ENCODE results near the gene C5. TPM values are rescaled to one million over a fixed set of nuclear protein-coding genes. Genes with fewer than 3 reads are reported as not detected.

C5 gene
- total and polyA plus RNA-seq, 9 of the 15 experiments (the other 6 are each of a cell fraction or from before 2014, with no cell fraction given), result 0.08 to 0.91 (median 0.42) TPM

DNA sequence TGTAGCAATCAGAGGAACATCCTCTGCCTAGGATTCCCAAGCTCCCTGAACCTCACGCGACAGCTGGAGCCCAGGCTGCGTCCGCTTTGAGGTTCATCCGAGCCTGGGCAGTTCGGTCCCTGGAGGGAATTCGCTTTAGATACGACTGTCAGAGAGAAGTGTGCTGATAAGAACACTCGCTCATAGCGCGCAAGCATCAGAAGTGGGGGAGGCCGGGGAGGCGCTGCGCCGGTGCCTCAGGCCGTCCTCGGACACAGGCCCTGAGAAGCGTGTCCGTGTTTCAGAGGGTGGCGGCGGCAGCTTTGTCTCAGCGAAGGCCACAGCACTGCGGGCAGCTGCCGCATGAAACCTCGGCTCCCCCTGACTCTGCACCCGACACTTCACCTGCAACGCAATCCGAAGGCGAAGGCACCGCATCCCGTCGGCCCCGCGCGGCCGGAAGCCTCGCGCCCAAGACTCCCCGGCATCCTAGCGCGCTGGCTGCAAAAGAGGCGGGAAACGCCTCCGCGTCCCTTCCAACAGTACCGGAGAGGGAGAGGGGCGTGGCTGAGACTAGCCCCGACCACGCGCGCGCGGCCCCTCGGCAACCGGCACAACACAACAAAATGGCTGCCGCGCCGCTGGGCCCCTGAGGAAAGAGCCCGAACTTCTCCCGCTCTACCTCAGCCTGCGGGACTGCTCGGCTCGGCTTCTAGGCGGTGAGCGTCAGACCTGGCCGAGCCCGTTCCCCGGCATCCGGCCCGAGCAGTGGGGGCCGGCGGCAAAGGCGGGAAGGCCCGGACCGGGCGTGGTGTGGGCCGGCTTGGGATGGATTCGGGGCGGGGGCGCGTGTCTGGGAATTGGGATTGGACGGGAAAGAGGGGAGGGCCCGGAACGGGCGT is 24.5 kb upstream of the C5 start, which contains the start of gene CNTRL (continued):
- TF ChIP-seq, protein P1, sequence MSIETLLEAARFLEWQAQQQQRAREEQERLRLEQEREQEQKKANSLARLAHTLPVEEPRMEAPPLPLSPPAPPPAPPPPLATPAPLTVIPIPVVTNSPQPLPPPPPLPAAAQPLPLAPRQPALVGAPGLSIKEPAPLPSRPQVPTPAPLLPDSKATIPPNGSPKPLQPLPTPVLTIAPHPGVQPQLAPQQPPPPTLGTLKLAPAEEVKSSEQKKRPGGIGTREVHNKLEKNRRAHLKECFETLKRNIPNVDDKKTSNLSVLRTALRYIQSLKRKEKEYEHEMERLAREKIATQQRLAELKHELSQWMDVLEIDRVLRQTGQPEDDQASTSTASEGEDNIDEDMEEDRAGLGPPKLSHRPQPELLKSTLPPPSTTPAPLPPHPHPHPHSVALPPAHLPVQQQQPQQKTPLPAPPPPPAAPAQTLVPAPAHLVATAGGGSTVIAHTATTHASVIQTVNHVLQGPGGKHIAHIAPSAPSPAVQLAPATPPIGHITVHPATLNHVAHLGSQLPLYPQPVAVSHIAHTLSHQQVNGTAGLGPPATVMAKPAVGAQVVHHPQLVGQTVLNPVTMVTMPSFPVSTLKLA (conservative IDR thresholded peaks at IDR 0.05), result peak; percentile 93 to 97
- TF ChIP-seq RBFOX2 (IDR thresholded peaks at IDR 0.05; ENCODE audit: low read depth, low read length) (peak; percentile 99), ZNF57 (CRISPR knock-in tag; IDR thresholded peaks at IDR 0.05) (no peak), GATAD2A (IDR thresholded peaks at IDR 0.05) (peak; percentile 71; the same call in 1 of the 2 replicates), SIRT6 (IDR thresholded peaks at IDR 0.05; ENCODE audit: low read depth, low read length) (no peak), SRSF1 (IDR thresholded peaks at IDR 0.05; ENCODE audit: low read depth, low read length) (no peak), KDM2B (CRISPR knock-in tag; IDR thresholded peaks at IDR 0.05) (no peak), HMGN3 (IDR thresholded peaks at IDR 0.05; ENCODE audit: borderline replicate concordance, extremely low read depth, insufficient read length, low read depth, low read length) (peak; percentile 68), MIER1 (IDR thresholded peaks at IDR 0.05; ENCODE audit: low read depth) (no peak), KLF1 (tag; IDR thresholded peaks at IDR 0.05) (peak; percentile 77; the same call in 1 of the 2 replicates), HCFC1 (IDR thresholded peaks at IDR 0.05; ENCODE audit: low read depth, low read length) (no peak), CBFA2T2 (conservative IDR thresholded peaks at IDR 0.05) (no peak), IRF2 (CRISPR knock-in tag; IDR thresholded peaks at IDR 0.05) (no peak), CBX8 (IDR thresholded peaks at IDR 0.05; ENCODE audit: borderline replicate concordance, extremely low read depth, low read depth, low read length, poor library complexity, severe bottlenecking) (no peak), E2F3 (CRISPR knock-in tag; IDR thresholded peaks at IDR 0.05) (peak; percentile 98)
- TF ChIP-seq, protein P2, sequence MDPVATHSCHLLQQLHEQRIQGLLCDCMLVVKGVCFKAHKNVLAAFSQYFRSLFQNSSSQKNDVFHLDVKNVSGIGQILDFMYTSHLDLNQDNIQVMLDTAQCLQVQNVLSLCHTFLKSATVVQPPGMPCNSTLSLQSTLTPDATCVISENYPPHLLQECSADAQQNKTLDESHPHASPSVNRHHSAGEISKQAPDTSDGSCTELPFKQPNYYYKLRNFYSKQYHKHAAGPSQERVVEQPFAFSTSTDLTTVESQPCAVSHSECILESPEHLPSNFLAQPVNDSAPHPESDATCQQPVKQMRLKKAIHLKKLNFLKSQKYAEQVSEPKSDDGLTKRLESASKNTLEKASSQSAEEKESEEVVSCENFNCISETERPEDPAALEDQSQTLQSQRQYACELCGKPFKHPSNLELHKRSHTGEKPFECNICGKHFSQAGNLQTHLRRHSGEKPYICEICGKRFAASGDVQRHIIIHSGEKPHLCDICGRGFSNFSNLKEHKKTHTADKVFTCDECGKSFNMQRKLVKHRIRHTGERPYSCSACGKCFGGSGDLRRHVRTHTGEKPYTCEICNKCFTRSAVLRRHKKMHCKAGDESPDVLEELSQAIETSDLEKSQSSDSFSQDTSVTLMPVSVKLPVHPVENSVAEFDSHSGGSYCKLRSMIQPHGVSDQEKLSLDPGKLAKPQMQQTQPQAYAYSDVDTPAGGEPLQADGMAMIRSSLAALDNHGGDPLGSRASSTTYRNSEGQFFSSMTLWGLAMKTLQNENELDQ (CRISPR knock-in tag; IDR thresholded peaks at IDR 0.05; ENCODE audit: borderline replicate concordance), result no peak; the same call in 1 of the 2 replicates
- TF ChIP-seq, protein P3, sequence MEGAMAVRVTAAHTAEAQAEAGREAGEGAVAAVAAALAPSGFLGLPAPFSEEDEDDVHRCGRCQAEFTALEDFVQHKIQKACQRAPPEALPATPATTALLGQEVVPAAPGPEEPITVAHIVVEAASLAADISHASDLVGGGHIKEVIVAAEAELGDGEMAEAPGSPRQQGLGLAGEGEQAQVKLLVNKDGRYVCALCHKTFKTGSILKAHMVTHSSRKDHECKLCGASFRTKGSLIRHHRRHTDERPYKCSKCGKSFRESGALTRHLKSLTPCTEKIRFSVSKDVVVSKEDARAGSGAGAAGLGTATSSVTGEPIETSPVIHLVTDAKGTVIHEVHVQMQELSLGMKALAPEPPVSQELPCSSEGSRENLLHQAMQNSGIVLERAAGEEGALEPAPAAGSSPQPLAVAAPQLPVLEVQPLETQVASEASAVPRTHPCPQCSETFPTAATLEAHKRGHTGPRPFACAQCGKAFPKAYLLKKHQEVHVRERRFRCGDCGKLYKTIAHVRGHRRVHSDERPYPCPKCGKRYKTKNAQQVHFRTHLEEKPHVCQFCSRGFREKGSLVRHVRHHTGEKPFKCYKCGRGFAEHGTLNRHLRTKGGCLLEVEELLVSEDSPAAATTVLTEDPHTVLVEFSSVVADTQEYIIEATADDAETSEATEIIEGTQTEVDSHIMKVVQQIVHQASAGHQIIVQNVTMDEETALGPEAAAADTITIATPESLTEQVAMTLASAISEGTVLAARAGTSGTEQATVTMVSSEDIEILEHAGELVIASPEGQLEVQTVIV (CRISPR knock-in tag; IDR thresholded peaks at IDR 0.05; ENCODE audit: borderline replicate concordance), result no peak
- TF ChIP-seq, protein P4, sequence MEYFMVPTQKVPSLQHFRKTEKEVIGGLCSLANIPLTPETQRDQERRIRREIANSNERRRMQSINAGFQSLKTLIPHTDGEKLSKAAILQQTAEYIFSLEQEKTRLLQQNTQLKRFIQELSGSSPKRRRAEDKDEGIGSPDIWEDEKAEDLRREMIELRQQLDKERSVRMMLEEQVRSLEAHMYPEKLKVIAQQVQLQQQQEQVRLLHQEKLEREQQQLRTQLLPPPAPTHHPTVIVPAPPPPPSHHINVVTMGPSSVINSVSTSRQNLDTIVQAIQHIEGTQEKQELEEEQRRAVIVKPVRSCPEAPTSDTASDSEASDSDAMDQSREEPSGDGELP (CRISPR knock-in tag; IDR thresholded peaks at IDR 0.05; ENCODE audit: borderline replicate concordance), result peak; percentile 88
